Stromal cell of bone marrow (primary cell): ENCODE measurements around the gene ANKRD63.

Source experiments
- DNase-seq: peaks from one replicate; pipeline ENCODE4 v3.0.0-alpha.2; 2012; ENCODE audit warnings: low read depth

Gene ANKRD63

DNA sequence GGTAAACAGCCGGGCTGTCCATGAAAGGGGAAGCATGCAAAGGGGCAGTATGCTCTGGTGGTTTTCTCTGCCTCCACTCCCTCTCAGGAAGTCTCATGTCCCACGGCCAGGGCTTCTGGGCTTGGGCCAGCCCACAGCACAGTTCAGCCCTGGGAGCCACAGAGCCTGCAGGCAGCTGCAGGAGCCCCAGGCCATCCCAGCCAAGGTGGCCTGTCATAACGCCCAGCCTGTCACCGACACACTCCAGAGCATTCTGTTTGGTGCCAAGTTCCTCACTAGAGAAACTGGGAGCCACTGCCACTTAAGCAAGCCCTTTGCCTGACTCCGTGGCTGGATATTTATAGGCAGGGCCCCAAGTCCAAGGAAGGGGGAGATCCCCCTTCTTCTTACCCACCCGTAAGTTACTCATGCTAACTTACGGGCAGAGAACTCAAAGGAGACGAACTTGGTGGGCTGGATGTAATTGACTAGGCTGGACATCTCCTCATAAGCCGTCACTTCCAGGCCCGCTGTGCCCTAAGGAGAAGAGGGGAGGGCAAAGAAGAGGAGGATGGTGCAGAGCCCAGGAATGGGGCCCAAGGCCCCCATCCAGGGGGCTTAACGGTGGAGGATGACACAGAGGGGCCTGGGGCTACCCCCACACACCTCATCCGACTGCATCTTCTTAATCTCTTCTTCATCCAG, 13.2 kb upstream of the ANKRD63 start:
- DNase-seq, result no peak

DNA sequence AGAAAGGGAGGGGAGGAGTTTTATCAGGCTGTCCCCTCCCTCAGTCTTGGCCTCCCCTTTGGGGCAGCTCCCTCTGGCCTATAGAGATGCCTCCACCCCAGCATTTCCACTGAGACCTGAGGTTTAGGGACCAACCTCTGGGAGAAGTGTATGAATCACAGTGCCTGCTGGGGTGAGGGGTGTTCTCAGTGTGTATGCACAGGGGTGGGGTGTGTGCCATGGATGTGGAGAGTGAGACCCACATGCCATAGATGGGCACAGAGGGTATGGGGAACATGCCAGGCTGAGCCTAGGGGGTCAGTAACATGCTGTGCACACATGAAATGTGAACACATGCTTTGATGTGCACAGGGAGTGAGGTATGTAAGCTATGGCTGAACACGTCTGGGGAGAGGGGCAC, 12.4 kb upstream of the ANKRD63 start:
- no peak for DNase-seq

DNA sequence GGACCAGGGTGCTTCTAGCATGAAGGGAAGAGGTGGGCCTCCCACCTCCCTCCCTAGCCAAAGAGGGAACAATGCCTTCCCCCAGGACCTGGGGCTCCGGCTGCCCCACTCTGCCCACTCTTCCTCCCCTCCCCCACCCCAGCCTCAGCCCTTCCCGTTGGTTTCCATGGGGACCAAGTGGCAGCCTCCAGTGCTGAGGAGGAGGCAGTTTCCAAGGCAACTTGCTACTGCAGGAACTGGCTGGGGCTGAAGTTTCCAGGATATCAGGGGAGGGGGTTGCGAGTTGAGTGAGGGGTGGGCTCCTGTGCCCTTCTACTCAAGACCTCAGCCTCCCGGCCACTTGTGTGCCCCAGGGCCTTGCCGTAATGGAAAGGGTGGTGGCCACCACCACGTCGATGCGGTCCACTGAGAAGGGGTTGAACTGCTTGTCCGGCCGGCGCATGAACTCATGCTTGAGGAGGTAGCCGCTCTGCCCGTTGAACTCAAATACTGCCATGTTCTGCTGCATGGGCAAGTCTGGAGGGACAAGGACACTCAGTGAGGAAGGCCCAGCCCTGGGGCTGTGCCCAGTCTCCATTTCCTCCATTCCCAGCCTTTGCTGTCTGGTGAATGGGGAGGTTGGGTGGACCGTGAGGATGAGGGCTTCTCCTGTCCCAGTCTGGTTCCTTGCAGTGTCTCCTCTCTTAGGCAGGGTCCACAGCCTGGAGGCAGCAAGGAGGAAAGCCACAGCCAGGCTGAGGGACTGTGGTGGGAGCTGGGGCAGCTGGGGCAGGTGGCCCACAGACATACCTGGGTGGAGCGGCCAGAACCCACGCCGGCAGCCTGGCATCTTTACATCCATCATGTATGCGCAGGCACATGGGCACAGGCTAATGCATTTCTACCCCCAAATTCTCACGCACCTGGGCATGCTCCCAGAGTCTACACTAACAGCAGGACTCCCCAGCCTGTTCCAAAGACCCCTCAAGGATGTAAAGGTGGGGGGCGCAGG, 11.3 kb upstream of the ANKRD63 start:
- no peak for DNase-seq

DNA sequence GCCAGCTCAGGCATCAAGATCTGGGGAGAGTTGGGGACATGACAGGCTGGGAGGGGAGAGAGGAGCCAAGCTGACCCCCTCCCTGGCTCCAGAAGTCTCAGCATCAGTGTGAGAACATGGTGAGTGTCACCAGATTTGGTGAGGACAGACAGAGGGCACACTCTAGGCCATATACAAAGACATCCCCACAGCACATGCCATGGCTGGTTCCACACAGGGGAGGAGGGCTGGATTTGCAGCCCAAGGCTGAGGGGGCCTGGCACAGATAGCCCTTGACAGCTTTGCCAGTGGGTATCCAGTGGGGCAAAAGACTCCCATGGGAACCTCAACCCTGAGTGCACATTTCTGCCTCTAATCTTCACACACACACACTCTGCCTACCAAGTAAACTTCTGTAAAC, 10.1 kb upstream of the ANKRD63 start:
- DNase-seq, result no peak

DNA sequence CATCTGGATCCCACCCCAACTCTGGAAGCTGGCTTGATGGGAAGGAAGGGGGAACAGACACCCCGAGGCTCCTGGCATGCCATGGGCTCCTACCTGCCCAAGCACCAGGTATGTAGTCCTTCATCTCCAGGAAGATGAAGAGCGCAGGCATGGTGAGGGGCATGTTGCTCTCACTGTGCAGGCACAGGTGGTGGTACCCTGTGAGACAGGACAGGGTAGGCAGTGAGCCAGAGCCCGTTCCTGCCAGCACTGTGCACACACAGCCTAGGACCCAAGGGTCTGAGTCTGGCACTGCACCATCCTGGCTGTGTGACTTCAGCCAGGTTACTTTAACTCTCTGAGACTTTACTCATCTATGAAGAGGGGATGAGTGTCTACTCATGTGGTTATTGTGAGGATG, 9.4 kb upstream of the ANKRD63 start:
- DNase-seq, result no peak

DNA sequence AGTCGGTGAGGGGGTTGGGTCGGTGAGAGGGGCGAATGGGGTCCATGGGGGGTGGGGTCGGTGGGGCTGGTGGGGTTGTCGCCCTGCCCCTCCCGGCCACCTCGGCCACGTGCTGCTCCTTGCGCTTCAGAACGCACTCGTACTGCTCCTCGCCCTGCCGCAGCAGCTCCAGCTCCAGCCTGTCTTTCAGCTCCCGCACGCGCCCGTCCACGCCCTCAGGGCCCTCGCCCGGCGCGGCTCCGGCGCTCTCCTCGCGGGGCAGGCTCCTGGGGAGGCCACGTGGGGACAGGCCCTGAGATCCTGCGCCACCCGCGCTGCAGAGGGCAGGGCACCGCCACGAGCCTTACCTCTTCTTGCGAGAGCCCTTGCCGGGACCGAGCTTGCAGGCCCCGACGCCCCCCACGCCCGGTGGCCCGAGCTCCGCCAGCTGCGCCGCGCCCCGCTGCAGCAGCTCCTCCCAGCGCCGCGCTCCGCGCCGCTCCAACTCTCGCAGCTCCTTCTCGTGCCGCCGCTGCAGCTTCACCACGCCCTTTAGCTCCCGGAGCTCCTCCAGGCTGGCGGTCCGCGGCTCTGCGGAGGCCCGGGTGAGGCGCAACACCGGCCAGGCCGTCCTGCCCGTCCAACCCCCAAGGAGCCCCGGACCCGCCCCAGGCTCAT, 8.2 kb upstream of the ANKRD63 start:
- DNase-seq, result peak; percentile 29

DNA sequence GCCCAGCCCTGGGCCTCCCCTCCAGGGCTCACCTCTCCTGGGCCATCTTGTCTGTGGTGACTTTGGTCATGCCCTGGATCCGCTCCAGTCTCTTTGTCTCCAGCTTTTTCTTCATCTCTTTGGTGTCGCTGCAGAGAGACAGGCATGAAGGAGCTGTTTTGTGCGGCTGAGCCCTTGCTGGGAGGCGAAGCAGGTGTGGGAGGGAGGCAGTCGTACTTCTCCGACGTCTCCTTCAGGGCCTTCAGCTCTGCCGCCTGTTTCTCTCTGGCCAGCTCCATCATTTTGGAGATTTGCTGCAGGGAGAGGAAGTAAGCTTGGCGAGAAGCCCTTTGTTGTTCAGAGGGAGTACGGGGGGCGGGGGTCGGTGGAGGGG, 7.7 kb upstream of the ANKRD63 start:
- no peak for DNase-seq

DNA sequence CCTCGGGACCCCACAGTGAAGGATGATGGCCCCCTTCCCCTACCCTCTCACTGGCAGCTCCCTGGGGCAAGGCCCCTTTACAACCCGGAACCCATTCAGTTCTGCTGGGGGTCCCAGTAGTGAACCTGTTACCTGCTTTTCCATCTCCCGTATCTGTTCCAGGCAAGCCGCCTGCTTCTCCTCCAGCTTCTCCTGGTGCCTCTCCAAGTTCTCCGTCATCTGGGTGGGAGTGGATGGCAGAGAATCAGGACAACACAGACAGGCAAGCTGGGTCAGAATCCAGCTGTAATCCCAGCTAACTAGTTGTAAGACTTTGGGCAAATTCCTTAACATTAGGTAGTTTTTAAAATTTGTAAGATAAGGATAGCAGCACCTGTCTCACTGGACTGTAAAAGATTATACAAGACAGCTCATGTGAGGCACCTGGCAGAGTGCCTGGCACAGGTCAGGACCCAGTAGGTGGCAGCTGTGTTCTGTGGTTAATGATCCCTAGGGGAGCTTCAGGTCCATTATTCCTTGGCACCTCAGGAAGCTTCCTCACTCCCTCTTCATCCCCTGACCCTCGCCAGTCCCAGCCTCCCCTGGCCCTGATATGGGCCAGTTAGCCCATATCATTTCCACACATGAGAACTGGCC, 6.4 kb upstream of the ANKRD63 start:
- no peak for DNase-seq

DNA sequence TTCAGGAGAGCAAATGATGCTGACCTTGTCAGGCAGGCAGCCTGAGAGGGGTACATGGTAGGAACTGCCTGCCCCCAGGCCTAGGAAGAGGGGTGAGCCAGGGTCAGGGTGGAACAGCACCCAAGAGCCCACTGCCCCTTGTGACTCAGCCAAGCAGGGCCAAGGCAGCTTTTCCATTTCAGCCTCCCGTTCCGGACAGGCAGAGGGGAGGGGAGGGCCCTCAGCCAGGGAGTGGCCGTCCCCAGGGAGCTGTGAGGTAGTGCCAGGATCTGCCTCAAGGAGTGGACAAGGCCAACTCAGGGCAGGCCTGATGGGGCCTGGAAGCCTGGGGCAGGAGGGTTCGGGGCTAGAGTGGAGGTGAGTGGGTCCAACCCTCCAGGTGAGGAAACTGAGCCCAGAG, 5.1 kb upstream of the ANKRD63 start:
- no peak for DNase-seq

DNA sequence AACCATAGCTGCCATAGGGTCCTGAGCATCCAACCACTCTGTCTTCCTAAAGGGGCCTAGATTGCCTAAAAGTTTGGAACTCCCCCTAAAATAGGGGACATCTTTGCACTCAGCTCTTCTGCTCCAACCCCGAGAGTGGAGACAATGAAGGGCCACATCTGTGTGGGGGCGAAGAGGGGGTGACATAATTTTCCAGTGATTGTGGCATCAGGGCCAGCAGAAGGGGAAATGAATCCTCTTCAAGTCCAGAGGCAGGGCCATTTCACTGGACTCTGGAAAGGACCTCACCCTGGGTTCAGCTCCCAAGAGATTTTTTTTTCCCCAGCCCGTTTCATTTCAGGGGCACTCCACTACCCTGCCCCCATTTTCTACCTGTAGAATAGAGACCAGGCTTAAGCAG, 4.6 kb upstream of the ANKRD63 start:
- no peak for DNase-seq

DNA sequence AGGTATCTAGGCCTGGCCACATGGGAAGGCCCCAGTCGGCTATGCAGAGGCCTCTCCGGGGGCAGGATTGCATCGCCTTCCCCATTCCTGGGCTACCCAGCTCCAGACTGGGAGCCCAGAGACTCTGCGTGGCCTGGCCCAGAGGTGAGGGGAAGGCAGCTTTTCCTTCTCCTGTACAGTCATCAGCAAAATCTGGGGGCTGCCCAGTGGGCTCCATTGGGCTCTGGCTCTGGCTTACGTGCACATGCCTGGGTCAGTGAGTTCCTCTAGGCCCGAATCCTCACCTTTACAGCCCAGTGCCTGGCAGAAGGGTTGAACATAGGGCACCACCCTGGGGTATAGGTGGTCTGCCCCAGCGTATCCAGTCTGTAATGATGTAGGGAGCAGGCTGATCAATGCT, 3.9 kb upstream of the ANKRD63 start:
- no peak for DNase-seq

DNA sequence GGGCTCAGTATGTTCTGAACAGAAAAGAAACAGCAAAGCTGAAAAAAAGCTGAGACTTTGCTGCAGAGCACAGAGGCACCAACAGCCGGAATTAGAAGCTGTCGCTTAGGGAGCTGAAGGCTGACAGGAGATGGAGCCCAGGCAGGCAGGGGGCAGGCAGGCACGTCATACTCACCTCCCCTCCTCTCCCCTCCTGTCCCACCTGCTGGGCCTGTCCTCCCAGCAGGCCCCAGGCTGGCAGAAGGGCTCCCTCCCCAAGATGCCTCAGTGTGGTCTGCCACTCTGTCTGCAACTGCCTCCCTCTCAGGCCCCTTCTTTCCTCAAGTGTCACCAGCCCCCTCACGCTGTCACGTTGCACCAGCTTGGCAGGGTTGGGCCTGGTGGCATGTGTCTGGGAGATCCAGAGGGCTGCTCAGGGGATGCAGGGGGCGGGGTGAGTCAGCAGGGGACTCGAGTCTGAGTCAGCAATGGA, 3.2 kb upstream of the ANKRD63 start:
- DNase-seq, result no peak

DNA sequence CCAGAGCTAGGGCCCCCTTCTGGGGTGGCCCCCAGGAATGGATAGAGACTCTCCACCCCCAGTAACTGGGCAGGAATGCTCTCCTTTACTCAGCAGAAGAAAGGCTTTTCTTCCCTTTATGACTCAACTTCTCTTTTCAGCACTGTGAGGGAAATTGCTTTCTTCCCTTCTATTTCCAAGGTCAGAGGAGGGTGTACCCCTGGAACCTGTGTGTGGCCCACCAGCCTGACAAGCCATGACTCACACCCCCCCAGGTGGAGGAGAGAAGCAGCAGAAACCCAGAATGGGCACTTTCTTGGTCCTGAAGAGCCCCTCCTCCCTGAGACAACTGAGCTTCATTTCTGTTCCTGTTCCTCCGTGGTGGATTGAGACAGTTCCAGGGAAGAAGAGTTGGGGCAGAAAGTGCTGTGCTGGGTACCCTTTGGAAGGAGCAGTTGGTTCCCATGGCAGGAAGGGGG, 2.7 kb upstream of the ANKRD63 start:
- DNase-seq, result no peak

DNA sequence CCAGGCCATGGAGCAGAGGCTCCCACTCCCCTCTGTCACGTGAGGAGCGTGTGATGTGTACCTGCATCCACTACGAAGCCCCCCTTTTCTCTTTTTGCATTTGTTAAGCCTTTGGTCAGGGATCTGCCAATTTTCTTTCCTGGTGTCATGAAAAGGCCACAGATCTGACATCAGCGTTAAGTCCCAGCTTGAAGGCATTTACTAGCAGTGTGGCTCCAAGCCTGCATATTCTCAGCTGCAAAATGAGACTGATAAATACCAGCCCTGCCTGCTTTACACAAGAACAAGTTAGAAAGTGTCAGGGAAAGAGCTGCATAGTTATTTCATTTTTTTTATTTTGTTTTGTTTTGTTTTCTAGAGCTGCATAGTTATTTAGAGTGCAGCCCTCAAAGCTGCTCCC, 2.3 kb upstream of the ANKRD63 start:
- DNase-seq, result no peak

DNA sequence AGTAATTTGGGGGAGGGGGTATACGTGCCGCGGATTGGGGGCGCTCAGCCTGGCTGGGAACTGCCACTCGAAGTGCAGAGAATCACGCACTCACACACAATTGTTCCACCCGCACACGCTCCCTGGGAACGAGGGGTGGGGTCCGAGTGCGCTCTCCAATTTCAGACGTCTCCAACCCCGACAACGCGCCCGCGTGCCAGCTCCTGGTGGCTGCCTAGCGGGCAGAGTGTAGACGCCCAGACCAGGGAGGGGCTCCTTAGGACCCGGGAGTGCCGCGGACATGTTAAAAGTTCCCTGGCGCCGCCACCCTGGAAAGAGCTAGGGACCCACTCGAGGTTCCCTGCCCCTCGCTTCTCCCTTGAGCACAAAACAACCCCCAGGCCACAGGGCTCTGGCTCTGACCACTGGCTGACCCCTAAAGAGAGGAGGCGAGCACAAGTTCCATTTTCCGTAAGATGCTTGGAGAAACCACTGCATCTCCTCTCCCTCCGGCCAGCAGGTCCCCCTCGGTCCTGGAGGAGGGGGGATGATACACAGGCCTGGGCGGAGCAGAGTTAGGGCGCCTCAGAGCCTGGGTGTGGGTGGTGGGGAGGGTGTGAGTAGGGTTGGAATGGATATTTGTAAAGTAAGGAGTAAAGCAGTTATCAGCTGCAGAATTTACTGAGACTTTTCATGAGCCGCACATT, 894 bp upstream of the ANKRD63 start:
- no peak for DNase-seq

DNA sequence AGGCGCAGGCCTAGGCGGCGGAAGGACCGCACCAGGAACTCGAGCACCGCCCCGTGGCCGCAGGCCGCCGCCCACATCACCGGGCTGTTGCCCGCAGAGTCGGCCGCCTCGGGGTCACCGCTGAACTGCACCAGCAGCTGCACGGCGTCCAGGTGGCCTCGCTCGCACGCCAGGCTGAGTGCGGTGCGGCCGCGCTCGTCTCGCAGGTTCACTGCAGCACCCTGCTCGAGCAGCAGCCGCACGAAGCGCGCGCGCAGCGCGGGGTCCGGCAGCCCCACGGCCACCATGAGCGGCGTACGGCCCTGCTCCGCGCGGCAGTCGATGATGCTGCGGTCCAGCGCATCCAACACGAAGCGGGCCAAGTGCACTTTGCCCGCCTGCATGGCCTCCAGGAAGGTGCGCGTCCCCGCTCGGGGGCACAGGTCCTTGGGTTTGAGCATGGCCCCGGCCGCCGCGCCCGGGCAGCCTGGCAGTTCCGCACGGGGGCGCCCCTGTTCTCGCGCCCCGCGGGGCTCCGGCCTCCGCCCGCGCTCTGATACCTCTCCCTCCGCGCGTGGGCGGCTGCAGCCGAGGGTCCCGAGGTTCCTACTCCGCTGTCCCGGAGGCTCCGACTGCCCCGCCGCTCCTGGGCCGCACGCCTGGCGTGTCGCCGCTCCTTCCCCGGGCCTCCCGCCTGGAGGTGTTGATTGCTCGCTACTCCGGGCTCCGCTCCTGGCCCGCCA, 556 bp downstream of the ANKRD63 start:
- no peak for DNase-seq

DNA sequence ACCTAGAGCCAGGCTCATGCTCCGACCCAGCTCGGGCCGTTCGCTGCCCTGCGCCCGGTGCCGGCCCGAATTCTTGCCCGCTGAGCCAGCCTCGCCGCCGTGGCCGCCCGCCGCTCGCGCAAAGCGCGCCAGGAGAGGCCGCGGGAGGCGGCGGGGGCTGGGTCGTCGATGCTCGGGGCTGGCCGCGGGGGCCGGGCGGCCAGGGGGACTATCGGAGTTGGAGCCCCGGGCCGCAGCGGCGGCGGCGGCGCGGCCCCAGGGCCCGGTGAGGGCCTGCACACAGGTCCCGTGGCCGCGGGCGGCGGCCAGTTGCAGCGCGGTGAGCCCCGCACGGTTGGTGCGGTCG, 1.1 kb downstream of the ANKRD63 start:
- no peak for DNase-seq

DNA sequence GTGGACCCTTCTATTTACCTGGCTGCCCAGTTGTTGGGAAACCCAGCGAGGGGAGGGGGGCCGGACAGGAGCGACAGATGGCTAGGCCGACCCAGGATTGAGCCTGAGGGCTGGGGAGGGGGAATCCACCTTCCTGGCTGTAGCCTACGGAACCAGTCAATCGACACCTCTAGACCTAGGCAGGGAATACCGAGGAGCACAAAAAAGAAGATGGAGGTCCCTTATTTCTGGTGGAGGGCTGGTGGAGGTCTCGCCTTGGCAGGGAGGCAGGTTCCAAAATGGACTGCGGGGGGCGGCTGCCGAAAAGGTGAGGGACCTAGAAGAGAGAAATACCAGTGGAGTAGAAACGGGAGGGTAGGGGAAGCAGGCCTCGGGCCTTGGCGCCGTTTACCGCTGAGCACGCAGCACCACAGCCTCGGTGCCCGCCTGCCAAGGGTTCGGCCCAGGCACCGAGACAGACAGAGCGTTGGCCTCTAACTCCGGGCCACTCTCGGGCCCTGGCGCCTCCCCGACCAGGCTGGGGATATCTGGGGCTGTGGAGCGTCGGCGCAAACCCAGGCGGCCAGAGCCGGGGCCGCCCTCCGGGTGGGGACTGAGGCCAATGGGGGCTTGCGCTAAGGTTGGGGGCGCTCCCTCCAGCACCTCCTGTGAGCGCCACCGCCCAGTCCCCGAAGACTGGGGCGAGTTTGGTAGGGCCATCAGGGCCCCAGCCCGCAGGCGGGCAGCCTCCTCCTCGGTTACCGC, 1.6 kb downstream of the ANKRD63 start:
- DNase-seq, result no peak

DNA sequence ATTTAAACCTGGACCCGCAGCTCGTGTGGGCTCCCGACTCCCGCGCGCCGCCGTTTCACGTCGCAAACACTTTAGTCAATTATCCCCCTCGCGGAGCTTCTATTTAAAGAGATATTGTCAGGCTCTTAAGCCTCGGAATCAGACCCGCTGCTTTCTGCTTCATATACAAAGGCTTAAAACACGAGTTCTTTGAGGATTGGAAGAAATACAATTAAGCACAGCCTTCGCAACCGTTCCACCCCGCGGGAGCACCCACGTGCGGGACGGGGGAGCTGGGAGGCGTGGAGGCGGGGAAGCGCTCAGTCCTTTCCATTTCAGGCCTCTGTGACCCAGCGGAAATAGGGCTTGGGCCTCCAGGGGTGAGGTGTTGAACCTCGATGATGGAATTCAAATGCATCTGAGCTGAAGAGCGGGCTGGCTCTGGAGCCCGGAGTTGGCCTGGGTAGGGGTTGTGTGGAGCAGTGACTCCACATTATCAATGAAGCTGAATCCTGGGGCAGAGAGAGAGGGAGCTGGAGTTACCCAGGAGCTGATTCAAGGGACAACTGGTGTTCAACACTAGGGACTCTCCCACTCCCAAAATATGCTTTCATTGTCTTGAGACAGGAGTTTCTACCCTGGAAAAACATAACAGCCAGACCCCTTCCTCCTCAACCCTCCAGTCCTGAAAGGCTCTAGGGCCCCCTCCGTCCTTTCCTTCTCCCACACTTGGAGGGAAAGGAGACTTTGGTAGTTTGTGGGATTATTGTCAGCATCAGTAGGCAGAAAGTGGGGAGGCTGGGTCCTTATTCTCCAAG, 2.4 kb downstream of the ANKRD63 start:
- no peak for DNase-seq
